Fibroblast of mammary gland (primary cell): Measurements from ENCODE around the gene POLDIP2.
A peak's percentile ranks its signal among the peaks of the same experiment; 100 is the strongest.
"Not testable (repeated sequence)": the region's sequence is repeated elsewhere in the genome, so short reads cannot be mapped to it uniquely, and the experiment has no call there.

Experiments used
- DNase-seq: peaks from one replicate; pipeline ENCODE4 v3.0.0-alpha.2; 2010; ENCODE audit warnings: low read depth
- H3K4me3 ChIP-seq: 2 replicates; pipeline ENCODE4 v1.5.1; 2011; ENCODE audit warnings: low read depth, mild to moderate bottlenecking, low read length, moderate library complexity; ENCODE audit not compliant: control insufficient read depth
- TF ChIP-seq, protein P1 (sequence below): conservative IDR thresholded peaks from 2 replicates; pipeline ENCODE4 v1.5.1; 2011; ENCODE audit warnings: low read depth, low read length, inconsistent platforms; ENCODE audit not compliant: control insufficient read depth, insufficient read depth

The POLDIP2 gene

DNA sequence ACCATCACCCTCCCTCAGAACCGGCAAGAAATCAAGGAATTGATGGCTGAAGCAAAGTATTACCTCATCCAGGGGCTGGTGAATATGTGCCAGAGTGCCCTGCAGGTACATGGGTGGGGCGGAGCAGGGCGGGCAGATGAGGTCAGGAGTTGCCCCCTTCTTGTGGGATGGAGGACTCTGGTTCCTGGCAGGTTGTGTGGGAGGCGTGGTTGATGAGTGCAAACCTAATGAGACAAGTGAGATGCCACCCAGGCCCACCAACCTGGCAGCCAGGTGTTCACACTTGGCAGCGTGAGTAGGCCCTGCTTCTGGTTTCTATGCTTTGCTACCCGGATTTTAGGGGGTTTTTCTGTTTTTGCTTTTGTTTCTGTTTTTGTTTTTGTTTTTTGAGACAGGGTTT lies 17.0 kb downstream of the POLDIP2 start:
- no peak overlapping the region for H3K4me3 ChIP-seq
- TF ChIP-seq, protein P1, sequence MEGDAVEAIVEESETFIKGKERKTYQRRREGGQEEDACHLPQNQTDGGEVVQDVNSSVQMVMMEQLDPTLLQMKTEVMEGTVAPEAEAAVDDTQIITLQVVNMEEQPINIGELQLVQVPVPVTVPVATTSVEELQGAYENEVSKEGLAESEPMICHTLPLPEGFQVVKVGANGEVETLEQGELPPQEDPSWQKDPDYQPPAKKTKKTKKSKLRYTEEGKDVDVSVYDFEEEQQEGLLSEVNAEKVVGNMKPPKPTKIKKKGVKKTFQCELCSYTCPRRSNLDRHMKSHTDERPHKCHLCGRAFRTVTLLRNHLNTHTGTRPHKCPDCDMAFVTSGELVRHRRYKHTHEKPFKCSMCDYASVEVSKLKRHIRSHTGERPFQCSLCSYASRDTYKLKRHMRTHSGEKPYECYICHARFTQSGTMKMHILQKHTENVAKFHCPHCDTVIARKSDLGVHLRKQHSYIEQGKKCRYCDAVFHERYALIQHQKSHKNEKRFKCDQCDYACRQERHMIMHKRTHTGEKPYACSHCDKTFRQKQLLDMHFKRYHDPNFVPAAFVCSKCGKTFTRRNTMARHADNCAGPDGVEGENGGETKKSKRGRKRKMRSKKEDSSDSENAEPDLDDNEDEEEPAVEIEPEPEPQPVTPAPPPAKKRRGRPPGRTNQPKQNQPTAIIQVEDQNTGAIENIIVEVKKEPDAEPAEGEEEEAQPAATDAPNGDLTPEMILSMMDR, result no peak
- DNase-seq, result no peak

DNA sequence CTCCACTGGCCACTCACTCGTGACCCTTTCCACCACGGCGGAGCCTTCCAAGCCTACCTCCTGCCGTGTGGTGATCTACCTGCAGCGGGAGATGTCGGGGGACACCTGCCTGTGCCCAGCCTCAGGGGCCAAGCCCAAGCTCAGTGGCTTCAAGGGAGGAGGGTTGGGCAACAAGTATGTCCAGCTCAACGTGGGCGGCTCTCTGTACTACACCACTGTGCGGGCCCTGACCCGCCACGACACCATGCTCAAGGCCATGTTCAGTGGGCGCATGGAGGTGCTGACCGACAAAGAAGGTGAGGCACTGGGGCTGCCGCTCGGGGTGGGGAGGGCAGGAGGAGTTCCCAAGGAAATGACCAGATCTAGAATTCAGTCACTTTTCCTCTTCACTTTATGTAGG lies 17.9 kb downstream of the POLDIP2 start:
- DNase-seq, result no peak
- TF ChIP-seq, protein P1, result no peak
- no peak overlapping the region for H3K4me3 ChIP-seq

DNA sequence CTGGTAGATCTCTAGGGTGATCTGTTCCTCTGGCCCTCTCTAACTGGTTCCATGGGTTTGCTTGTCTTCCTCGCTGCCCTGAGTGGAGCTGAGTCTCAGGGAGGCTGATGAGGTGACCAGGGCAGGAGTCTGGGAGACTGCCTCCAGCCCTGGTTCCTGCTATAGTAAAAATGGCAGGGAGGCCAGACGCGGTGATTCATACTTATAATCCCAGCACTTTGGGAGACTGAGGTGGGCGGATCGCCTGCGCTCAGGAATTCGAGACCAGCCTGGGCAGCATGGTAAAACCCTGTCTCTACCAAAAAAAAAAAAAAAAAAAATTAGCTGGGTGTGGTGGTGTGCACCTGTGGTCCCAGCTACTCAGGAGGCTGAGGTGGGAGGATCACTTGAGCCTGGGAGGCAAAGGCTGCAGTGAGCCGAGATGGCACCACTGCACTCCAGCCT lies 18.5 kb downstream of the POLDIP2 start:
- DNase-seq, H3K4me3 ChIP-seq: not testable (repeated sequence)

DNA sequence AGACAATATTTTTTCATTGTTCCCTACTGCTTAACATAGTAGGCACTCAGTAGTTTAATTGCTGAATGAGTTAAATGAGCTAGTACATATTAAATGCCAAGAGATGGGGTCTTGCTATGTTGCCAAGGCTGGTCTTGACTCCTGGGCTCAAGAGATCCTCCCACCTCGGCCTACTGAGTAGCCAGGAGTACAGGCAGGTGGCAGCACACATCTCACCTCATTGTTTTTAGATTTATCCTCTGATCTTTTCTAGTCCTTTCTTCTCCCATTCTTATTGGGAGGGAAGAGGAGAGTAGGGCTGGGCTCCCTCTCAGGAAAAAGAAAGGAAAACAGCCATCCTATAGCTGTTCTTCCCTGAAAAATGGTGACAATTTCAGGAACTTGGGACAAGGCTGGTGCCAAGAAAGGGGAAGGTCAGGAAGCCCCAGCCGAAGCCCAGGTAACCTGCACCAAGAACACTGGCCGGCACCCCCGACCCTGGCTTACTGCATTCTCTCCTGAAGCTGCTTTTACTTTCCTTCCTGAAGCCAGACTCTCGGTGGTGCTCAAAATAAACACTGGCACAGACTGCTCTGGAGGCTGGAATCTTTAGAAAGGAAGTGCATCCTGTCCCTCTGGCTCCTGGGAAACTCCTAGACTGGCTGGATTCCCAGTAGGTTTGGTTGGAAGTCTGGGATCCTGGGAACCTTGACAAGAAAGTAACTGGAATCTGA lies 19.1 kb downstream of the POLDIP2 start:
- H3K4me3 ChIP-seq, result no peak overlapping the region
- TF ChIP-seq, protein P1, result no peak
- peak; percentile 85 for DNase-seq

DNA sequence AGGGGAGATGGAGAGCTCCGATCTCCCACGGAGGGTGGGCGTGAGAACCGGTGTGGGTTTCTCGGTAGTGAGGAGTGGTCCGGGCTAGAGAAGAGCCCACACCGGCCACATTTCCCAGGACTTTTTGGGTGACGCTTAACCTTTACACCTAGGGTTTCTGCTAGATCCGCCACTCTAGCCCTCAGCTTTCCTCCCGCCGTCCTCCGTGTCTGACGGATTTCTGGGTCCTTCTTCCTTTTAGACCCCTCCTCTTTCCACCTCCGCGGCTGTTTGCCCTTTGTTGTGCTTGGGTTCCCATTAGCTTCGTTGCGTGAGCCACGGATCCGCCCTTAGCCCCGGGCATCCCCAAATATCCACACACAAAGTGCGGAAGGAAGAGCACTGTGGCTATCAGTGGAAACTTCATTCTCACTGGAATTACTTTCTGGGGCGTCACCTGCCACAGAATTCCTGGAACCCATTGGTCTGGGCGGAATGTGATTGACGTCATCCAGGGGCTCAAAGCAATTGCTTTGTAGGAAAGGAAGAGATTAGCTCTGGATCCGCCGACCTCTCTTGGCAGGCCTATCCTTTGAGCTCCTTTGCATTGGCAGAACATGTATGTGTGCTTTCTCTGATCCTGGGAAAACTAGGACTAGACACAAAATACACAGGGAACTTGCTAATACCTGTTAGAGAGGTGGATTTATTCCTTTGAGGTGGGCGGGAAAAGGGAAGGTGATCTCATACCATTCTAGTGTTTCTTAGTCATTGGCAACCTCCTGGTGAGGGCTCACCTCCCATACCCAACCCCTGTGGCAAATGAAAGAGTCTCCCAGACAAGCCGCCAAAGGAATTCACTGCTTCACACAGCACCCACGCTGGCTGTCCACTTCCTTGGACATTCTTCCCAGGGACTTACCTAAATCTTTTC lies 21.1 kb downstream of the POLDIP2 start:
- peak overlapping the region; percentile 97 for H3K4me3 ChIP-seq
- peak; percentile 79 for DNase-seq
- TF ChIP-seq, protein P1, result no peak

DNA sequence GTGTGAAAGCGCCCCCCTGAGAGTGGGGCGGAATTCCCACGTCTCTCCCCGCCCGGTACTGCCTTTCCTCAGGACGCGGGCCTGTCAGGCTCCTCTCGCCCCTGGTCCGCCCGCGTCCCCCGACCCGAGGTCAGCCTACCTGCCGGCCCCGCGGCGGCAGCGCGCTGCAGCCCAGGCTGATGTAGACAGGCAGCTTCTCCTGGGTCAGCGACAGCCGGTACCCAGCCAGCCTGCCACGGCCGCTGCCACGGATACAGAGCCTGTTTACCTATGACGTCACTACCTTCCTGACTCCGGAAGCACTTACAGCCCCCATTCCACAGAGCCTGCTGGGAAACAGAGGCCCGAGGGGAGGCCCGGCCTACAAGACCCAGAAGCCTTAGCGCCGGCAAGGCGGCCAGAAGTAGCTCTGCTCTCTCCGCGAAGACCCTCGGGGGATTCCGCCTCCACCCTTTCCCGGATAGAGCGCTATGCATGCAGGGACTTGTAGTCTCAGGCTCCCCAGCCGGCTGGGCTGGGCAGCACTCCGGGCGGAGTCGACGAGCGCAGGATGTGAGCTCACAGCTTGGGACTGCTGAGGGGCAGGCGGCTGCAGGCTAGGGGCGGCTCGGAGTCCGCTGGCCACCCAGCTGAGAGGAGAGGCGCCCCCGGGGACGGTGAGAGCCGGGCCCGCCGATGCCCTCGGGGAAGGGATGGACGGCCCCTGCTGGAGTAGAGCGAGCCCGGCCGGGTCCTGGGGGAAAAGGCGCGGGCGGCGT lies 21.9 kb downstream of the POLDIP2 start, which contains the start of the genes IFT20 and TNFAIP1:
IFT20 (minus strand) TSS at position 272 of the 758 bp plus-strand sequence. CDS start 3,487 bp downstream, outside the sequence.
TNFAIP1 (plus strand) TSS at position 561 of the 758 bp plus-strand sequence. CDS start 3,761 bp downstream, outside the sequence.
- DNase-seq, result peak; percentile 100
- H3K4me3 ChIP-seq, result peak within 1 kb of the TSS; percentile 97
- TF ChIP-seq, protein P1, result no peak
